ENCODE results near the gene ATP6V1G1.

DNA sequence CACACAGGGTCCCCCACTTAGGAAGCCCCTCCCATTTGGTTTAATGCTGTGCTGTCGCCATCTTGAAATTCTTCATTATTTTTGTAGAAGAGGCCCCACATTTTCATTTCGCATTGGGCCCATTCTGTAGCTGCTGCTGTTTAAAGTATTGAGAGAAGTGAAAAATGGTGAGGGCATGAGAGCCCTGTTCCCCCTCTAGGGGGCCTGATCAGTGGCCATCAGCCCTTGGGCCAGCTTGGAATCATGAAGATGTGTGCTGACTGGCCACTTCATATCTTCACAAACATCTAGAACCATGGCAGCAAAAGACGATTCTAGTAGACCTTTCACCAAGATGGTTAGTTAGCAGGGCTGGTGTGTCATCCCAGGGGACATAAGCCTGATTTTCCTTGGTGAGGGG, 26.8 kb downstream of the ATP6V1G1 start:
- TF ChIP-seq CTCF (IDR thresholded peaks at IDR 0.05; ENCODE audit: poor library complexity) (no peak), EZH2phosphoT487 (IDR thresholded peaks at IDR 0.05; ENCODE audit: low read depth, severe bottlenecking, unreplicated experiment) (no peak), EZH2 (IDR thresholded peaks at IDR 0.05; ENCODE audit: borderline replicate concordance) (no peak)

Measured in hepatocyte (in vitro differentiated cells).